GM04504 (cell line): ENCODE measurements around the gene UBE2G1.

Experiments
- DNase-seq: peaks from one replicate; pipeline ENCODE4 v3.0.0-alpha.2; 2012; ENCODE audit warnings: low read depth

Gene UBE2G1

DNA sequence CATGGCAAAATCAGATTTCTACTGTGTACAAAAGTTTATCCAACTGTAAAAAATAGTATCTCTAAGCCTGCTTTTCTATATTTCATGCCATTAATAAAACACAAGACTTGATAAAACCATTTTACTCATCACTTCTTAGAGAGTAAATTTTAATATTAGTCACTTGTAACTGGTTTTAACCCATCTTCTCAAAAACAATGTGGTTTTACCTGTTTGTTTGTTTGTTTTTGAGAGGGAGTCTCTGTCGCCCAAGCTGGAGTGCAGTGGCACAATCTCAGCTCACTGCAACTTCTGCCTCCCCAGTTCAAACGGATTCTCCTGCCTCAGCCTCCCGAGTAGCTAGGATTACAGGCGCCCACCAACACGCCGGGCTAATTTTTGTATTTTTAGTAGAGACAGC lies 32.1 kb downstream of the UBE2G1 start:
- no peak for DNase-seq

- no peak for DNase-seq
Observed at GRCh38 chr17:4333041-4333440, 33.4 kb downstream of the UBE2G1 start.

GRCh38 chr17:4332296-4332970 lies 34.0 kb downstream of the UBE2G1 start:
- no peak for DNase-seq

DNA sequence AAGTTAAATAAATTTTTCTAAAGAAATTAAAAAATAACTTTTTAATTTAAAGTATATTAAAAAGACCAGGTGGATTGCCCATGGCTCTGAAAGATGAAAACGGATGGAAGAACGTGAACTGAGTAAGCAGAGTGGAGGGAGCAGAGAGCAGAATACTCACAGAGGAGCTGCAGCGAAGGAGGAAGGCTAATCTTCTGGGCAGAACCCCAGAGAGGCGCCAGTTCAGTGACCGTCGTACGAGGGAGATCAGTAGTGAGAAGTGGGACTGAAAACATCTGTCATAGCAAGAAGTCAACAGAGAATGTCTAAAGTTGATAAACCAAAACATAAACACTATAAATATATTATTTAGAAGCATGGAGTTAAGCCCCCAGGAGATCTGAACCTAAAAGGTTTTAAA lies 34.9 kb downstream of the UBE2G1 start:
- DNase-seq, result no peak

DNA sequence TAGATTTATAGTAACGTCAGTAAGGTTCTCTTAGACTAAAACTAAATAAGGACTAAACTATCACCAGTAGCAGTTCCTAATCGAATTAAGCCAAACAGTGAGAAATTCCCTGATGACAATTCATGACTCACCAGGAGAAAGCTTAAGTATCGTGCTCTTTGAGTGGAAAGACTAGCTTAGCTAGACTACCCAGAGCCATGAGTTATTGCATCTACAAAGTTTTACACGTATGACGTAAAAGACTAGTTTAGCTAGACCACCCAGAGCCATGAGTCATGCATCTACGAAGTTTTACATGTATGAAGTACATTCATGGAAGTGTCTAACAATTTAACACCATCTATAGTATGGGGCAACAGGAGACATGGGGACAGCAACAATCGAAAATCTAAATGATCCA lies 36.6 kb downstream of the UBE2G1 start:
- DNase-seq, result peak; percentile 65

- peak; percentile 51 for DNase-seq
Observed at GRCh38 chr17:4327606-4328005, 38.9 kb downstream of the UBE2G1 start.

DNA sequence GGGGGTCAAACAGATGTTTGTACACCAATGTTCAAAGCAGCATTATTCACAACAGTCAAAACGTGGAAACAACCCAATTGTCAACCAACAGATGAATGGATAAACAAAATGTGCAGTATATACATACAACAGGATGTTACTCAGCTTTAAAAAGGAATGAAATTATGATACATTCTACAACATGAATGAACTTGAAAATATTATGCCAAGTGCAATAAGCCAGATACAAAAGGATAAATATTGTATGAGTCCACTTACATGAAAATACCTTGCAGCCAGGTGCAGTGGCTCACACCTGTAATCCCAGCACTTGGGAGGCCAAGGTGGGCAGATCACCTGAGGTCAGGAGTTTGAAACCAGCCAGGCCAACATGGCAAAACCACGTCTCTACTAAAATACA lies 39.9 kb downstream of the UBE2G1 start:
- no peak for DNase-seq

- DNase-seq, result no peak
Observed at GRCh38 chr17:4326112-4326511, 40.4 kb downstream of the UBE2G1 start.

DNA sequence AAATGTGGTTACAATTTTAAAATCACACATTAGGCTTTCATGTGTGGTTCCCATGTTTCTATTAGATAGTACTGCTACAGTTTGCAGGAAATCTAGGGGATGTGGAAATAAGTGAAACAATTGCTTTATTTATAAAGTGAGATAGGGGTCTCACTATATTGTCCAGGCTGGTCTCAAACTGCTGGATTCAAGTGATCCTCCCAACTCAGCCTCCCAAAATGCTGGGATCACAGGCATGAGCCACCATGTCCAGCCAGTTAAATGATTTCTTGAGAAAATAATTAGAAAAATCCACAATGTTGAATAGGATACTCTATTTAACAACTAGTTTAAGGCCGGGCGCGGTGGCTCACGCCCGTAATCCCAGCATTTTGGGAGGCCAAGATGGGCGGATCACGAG lies 42.0 kb downstream of the UBE2G1 start:
- no peak for DNase-seq

DNA sequence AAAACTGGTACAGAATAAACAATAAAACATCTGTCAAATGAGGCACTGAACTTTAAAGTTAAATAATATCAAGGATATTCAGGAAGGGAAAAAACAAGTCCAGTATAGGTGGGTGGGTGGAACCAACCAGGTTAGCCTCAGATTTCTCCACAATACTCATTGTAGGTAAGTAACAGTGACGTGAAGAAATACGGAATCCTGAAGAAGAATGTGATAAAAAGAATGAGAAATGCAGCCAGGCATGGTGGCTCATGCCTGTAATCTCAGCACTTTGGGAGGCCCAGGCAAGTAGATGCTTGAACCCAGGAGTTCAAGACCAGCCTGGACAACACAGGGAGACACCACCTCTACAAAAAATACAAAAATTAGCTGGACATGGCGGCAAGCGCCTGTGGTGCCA lies 47.3 kb downstream of the UBE2G1 start:
- no peak for DNase-seq

GRCh38 chr17:4318596-4318995 lies 47.9 kb downstream of the UBE2G1 start:
- no peak for DNase-seq

- no peak for DNase-seq
Observed at GRCh38 chr17:4318186-4318585, 48.3 kb downstream of the UBE2G1 start.

- no peak for DNase-seq
Observed at GRCh38 chr17:4317610-4318009, 48.9 kb downstream of the UBE2G1 start.

GRCh38 chr17:4316648-4317047 lies 49.8 kb downstream of the UBE2G1 start:
- DNase-seq, result no peak

- no peak for DNase-seq
Observed at GRCh38 chr17:4314618-4315017, 51.9 kb downstream of the UBE2G1 start.

DNA sequence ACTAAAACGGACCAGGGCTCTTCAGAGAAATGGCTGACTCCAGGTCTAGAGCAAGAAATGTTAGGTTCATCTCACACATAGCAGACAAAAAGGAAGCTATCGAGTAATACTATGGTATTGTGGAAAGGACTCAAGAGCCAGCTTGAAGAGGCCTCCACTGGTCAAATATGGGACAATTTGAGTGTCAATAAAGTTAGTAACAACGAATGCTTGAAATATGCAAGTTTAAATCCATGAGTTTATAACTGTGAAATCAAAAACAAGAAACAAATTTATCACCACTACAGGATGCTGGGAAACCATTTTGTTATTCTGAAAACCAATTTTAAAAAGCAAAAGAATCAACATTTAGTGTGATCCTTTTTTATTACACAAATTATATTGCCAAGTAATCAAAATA lies 52.3 kb downstream of the UBE2G1 start:
- DNase-seq, result no peak

GRCh38 chr17:4313221-4314114 lies 53.0 kb downstream of the UBE2G1 start:
- DNase-seq, result no peak

DNA sequence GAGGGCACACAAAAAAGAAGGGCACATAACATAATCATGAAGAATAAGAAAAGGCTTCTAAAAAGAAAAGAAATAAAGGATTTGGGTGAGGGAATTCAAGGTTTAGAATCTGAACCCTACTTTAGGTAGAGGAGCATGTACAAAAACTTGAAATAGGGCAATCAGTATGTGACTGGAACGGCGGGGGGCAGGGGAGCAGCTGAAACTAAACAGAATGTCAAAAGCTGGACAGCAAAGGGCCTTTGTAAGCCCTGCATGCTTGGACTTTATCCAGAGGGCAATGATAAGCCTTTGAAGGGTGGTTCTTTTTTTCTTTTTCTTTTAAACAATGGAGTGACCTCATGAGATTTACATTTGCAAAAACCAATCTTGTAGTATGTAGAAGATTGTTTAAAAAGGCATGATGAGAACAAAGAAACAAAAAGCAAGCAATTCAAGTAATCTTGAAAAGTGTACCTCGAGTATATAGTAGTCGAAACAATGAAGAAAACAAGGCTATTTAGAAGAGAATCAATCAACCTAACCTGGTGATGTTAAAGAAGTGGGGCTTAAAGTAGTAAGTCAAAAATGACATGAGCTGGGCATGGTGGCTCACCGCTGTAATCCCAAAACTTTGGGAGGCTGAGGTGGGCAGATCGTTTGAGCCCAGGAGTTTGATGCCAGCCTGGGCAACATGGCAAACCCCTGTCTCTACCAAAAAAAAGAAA lies 56.0 kb downstream of the UBE2G1 start:
- no peak for DNase-seq

DNA sequence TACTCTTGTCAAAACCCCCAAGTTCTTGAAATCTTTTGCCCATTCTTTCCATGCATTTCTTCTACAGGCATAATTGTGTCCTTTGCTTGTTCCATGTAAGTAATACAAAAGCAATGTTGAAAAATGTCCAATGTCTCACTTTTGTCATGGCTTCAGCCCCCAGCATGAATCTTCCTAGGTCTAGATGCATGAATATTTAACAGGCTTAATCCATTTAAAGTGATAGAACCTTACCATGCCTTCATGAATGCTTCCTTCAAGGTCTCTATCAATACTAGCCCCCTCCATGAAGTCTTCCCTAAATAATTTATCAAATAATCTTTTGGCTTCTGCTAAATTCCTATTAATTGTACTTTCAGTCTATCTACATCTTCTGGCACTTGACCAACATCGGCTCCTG lies 56.6 kb downstream of the UBE2G1 start:
- DNase-seq, result no peak

- no peak for DNase-seq
Observed at GRCh38 chr17:4307179-4307930, 59.1 kb downstream of the UBE2G1 start.

DNA sequence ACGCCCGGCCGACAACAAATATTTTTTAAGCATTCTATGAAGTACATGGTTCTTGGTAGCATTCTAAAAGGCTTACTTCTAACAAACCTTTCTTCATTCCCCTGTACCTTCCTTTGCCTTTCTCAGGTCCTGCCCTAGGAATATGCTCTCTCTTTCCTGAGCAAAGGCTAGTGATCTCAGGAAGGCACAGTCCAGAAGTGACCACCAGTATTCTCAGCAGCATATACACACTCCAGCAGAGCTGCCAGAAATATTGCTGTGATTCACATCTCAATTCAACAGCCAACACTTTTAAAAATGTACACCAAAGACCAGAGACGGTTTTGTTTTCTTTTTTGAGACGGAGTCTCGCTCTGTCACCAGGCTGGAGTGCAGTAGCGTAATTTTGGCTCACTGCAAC lies 61.3 kb downstream of the UBE2G1 start:
- DNase-seq, result no peak

- peak; percentile 13 for DNase-seq
Observed at GRCh38 chr17:4304417-4305027, 62.0 kb downstream of the UBE2G1 start.
